Gastroesophageal sphincter (tissue), 3 donors: Measurements from ENCODE around the gene RAPGEF5.

Experiments used
- POLR2A ChIP-seq, 2 donors: fragments of 450-650 bp; IDR thresholded peaks; one replicate each; pipeline ENCODE4 v1.6.1; 2017; ENCODE audit warnings: antibody characterized with exemption in 2 of 2, mild to moderate bottlenecking in 2 of 2, moderate library complexity in 1 of 2
- POLR2AphosphoS5 ChIP-seq: sonication (generic); formaldehyde crosslinking; IDR thresholded peaks from one replicate; pipeline ENCODE4 v1.6.1; 2017; ENCODE audit warnings: antibody characterized with exemption
- TF ChIP-seq, protein P1 (sequence below), 4 experiments: fragments of 200-600 bp in 2 of 4; fragments of 450-650 bp in 2 of 4; sonication (generic) in 1 of 4; IDR thresholded peaks; one replicate each; pipeline ENCODE4 v1.5.1; 2017 to 2019; ENCODE audit warnings: antibody characterized with exemption in 4 of 4, mild to moderate bottlenecking in 2 of 4, moderate library complexity in 2 of 4

DNA sequence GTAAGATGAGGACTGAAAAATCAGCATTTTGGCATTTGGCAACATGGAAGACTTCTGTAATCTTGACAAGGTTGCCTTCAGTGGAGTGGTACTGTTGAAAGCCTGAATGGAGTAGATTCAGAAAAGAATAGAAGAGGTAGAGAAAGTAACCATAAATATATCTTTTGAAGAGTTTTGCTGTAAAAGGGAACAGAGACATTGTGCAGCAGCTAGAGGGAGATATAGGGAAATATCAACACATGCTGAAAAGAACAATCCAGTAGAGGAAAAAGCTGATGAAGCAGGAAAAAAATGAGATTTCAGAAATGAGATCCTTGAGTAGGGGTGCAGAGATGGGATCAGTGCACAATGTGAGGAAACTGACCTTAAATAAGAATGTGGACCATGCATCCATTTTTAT, 60.0 kb downstream of the RAPGEF5 start:
- TF ChIP-seq, protein P1, sequence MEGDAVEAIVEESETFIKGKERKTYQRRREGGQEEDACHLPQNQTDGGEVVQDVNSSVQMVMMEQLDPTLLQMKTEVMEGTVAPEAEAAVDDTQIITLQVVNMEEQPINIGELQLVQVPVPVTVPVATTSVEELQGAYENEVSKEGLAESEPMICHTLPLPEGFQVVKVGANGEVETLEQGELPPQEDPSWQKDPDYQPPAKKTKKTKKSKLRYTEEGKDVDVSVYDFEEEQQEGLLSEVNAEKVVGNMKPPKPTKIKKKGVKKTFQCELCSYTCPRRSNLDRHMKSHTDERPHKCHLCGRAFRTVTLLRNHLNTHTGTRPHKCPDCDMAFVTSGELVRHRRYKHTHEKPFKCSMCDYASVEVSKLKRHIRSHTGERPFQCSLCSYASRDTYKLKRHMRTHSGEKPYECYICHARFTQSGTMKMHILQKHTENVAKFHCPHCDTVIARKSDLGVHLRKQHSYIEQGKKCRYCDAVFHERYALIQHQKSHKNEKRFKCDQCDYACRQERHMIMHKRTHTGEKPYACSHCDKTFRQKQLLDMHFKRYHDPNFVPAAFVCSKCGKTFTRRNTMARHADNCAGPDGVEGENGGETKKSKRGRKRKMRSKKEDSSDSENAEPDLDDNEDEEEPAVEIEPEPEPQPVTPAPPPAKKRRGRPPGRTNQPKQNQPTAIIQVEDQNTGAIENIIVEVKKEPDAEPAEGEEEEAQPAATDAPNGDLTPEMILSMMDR (IDR thresholded peaks at IDR 0.05): peak in 1 of 4 experiments; percentile 15
- TF ChIP-seq POLR2A (IDR thresholded peaks at IDR 0.05) (no peak), POLR2AphosphoS5 (no peak)
